HepG2 (cell line): Measurements from ENCODE around the gene SH3TC2. TPM values are rescaled to one million over a fixed set of nuclear protein-coding genes. Genes with fewer than 3 reads are reported as not detected.

Experiments used
- ATAC-seq: fragments of 200-7000 bp; cut with Tn5 transposase; 3 replicates; pipeline ENCODE4 v1.9.1; 2020; ENCODE audit warnings: mild to moderate bottlenecking, moderate library complexity
- BruUV-seq: library from RNA; stranded (reverse); fragments of 400-500 nt; replicated peaks from 2 replicates; lab custom pipeline; 2021; lab: Mats Ljungman, UMichigan
- CTCF ChIA-PET: fragments of 300-600 bp; formaldehyde crosslinking; extraction: SDS; loops from one replicate; lab custom pipeline; 2021; ENCODE audit warnings: low total read pairs, inconsistent platforms, low intra/inter-chr PET ratio; lab: Yijun Ruan, JAX
- POLR2A ChIA-PET: fragments of 350-600 bp; sonication (Branson Sonifier 250); formaldehyde crosslinking; loops from one replicate; lab custom pipeline; 2020; ENCODE audit warnings: antibody characterized with exemption, inconsistent platforms; lab: Yijun Ruan, JAX
- DNase-seq: peaks from one replicate; pipeline ENCODE4 v3.0.0-alpha.2; 2015; ENCODE audit warnings: low spot score
- FAIRE-seq: peaks from 3 replicates; lab custom pipeline; 2011; peaks lifted over from hg19 to GRCh38; lab: Jason Lieb, UNC
- H2AFZ ChIP-seq: one replicate; pipeline ENCODE4 v1.6.1; 2011; ENCODE audit warnings: low read length, inconsistent platforms
- H3K27ac ChIP-seq: fragments of 300-600 bp; 3 replicates; pipeline ENCODE4 v1.8.0; 2011; ENCODE audit warnings: mixed run types, mild to moderate bottlenecking, mixed read lengths, low read length, inconsistent platforms; ENCODE audit not compliant: insufficient read depth; ENCODE audit errors: extremely low read length
- H3K27me3 ChIP-seq, 2 experiments: fragments of 200-600 bp in 1 of 2; 2 replicates in 1 of 2; 3 replicates in 1 of 2; pipeline versions ENCODE4 v1.6.0 to v1.8.0; 2011; ENCODE audit warnings: low read length in 2 of 2, mild to moderate bottlenecking in 2 of 2, moderate library complexity in 2 of 2, inconsistent platforms in 1 of 2; ENCODE audit not compliant: insufficient read depth in 2 of 2, control insufficient read depth in 1 of 2
- H3K36me3 ChIP-seq, 2 experiments: fragments of 200-600 bp in 1 of 2; replicated peaks in 1 of 2; 2 replicates in 1 of 2; 3 replicates in 1 of 2; pipeline versions ENCODE4 v1.5.1 to v1.8.0; 2011; ENCODE audit warnings: low read length in 2 of 2, inconsistent platforms in 1 of 2; ENCODE audit not compliant: insufficient read depth in 2 of 2, control insufficient read depth in 1 of 2
- H3K4me1 ChIP-seq: 2 replicates; pipeline ENCODE4 v1.5.1; 2012; ENCODE audit warnings: low read length, inconsistent platforms; ENCODE audit not compliant: insufficient read depth
- H3K4me2 ChIP-seq: 2 replicates; pipeline ENCODE4 v1.6.0; 2011; ENCODE audit warnings: low read depth, low read length, inconsistent platforms
- H3K4me3 ChIP-seq, 3 experiments: fragments of 200-600 bp in 1 of 3; sonication (generic), shearing (Covaris generic) in 1 of 3; replicated peaks in 1 of 3; 2 replicates each; pipeline ENCODE4 v1.5.1; 2011 to 2016; ENCODE audit warnings: low read length in 3 of 3, inconsistent platforms in 2 of 3, low read depth in 2 of 3, mild to moderate bottlenecking in 2 of 3, control low read depth in 1 of 3, mixed read lengths in 1 of 3; ENCODE audit not compliant: insufficient read depth in 1 of 3
- H3K79me2 ChIP-seq: one replicate; pipeline ENCODE4 v1.6.1; 2011; ENCODE audit warnings: low read length, inconsistent platforms; ENCODE audit not compliant: insufficient read depth
- H3K9ac ChIP-seq: 2 replicates; pipeline ENCODE4 v1.6.0; 2011; ENCODE audit warnings: mild to moderate bottlenecking, low read depth, low read length, inconsistent platforms; ENCODE audit not compliant: insufficient read depth
- H3K9me3 ChIP-seq: 2 replicates; pipeline ENCODE4 v1.5.1; 2012; ENCODE audit warnings: mild to moderate bottlenecking, low read length
- H4K20me1 ChIP-seq: 2 replicates; pipeline ENCODE4 v1.6.0; 2011; ENCODE audit warnings: inconsistent platforms, mild to moderate bottlenecking, low read length, moderate library complexity; ENCODE audit not compliant: insufficient read depth
- MTF2 ChIP-seq: sonication (generic); formaldehyde crosslinking; IDR thresholded peaks from 2 replicates; pipeline ENCODE4 v1.5.0; 2020; ENCODE audit warnings: missing genetic modification reagents, borderline replicate concordance
- SOX13 ChIP-seq, 3 experiments: fragments of 450-650 bp in 1 of 3; sonication (generic) in 1 of 3; formaldehyde crosslinking in 1 of 3; IDR thresholded peaks in 2 of 3; conservative IDR thresholded peaks in 1 of 3; 2 replicates each; pipeline versions ENCODE4 v1.5.0 to v1.6.1; 2016 to 2020; ENCODE audit warnings: antibody characterized with exemption in 1 of 3, mild to moderate bottlenecking in 1 of 3, missing compliant biosample characterization in 1 of 3, missing genetic modification reagents in 1 of 3, moderate library complexity in 1 of 3
- SRSF9 ChIP-seq: fragments of 200-400 bp; formaldehyde crosslinking; IDR thresholded peaks from 2 replicates; pipeline ENCODE4 v1.6.1; 2018; ENCODE audit warnings: borderline replicate concordance, mild to moderate bottlenecking, low read depth, low read length; ENCODE audit not compliant: insufficient read depth, poor library complexity, severe bottlenecking
- ZFP37 ChIP-seq: sonication (generic); formaldehyde crosslinking; IDR thresholded peaks from 2 replicates; pipeline ENCODE4 v1.4.0; 2020; ENCODE audit warnings: missing genetic modification reagents, borderline replicate concordance
- ZNF720 ChIP-seq: sonication (generic); formaldehyde crosslinking; IDR thresholded peaks from 2 replicates; pipeline ENCODE4 v1.4.0; 2020; ENCODE audit warnings: missing genetic modification reagents
- ZNF790 ChIP-seq: sonication (generic); formaldehyde crosslinking; IDR thresholded peaks from 2 replicates; pipeline ENCODE4 v1.8.0; 2022; ENCODE audit warnings: missing genetic modification reagents, mild to moderate bottlenecking, borderline replicate concordance
- WGBS: methylation state at CpG from one replicate; pipeline ENCODE4 v1.1.6; 2017; ENCODE audit warnings: low lambda C conversion rate; 5-methylcytosine and 5-hydroxymethylcytosine counted together
- in situ Hi-C: cut with HindIII; loops from 2 replicates; pipeline ENCODE4 v1.10.0; 2017; ENCODE audit warnings: low pct_unique_long_range_greater_than_20kb; ENCODE audit not compliant: extremely low pct_ligation_motif_present
- intact Hi-C: fragments of 100-400 bp; cut with micrococcal nuclease; formaldehyde crosslinking; loops from one replicate; pipeline ENCODE4 v1.10.0; 2022; ENCODE audit not compliant: unreplicated experiment
- polyA plus RNA-seq, 8 experiments: library from polyadenylated mRNA; depleted of rRNA in 3 of 8; stranded (reverse) in 7 of 8; unstranded in 1 of 8; fragments of >200 nt; fragmentation: Illumina TruSeq in 4 of 8; extraction: Trizol in 4 of 8; gene quantifications; 2 replicates each; pipeline versions ENCODE4 v1.2.1 to v1.2.3, GENCODE V29; 2011 to 2016; ENCODE audit warnings: low read depth in 4 of 8, missing spikeins in 1 of 8, mixed read lengths in 1 of 8; ENCODE audit not compliant: insufficient read depth in 1 of 8
- total RNA-seq, 5 experiments: library from RNA; depleted of rRNA; stranded (reverse); fragments of >200 nt; fragmentation: Illumina TruSeq; extraction: Trizol; gene quantifications; 2 replicates each; pipeline ENCODE4 v1.2.3, GENCODE V29; 2016; ENCODE audit warnings: low read depth in 1 of 5
- TF ChIP-seq, protein P1 (sequence below): conservative IDR thresholded peaks from 2 replicates; pipeline ENCODE4 v1.6.1; 2018; ENCODE audit warnings: missing genetic modification reagents
- TF ChIP-seq, protein P2 (sequence below), 2 experiments: sonication (generic) in 1 of 2; formaldehyde crosslinking in 1 of 2; IDR thresholded peaks; 2 replicates each; pipeline versions ENCODE4 v1.4.0 to v1.6.1; 2016 to 2020; ENCODE audit warnings: borderline replicate concordance in 1 of 2, low read depth in 1 of 2, mild to moderate bottlenecking in 1 of 2, missing genetic modification reagents in 1 of 2

Gene SH3TC2
- total and polyA plus RNA-seq, 2 of the 13 experiments (the other 11 are each of a cell fraction or from before 2014, with no cell fraction given): 0.34 to 0.71 TPM

GRCh38 chr5:148980731-148981130 lies 82.1 kb downstream of the SH3TC2 start:
- BruUV-seq: no TSS peak
- CTCF ChIA-PET: no interaction called here

More at GRCh38 chr5:148980731-148981130, 82.1 kb downstream of the SH3TC2 start:
- no peak for FAIRE-seq
- H3K79me2 ChIP-seq: no peaks in the 10 kb centered on the region
- no peak overlapping the region for H3K4me2 ChIP-seq
- no peak overlapping the region for H3K4me3 ChIP-seq
- no peak overlapping the region for H2AFZ ChIP-seq
- POLR2A ChIA-PET: no interaction called here
- H3K4me1 ChIP-seq: no peaks in the 10 kb centered on the region
- no peak overlapping the region for H3K9ac ChIP-seq
- no peaks in the 10 kb centered on the region for H3K27me3 ChIP-seq
- H3K27ac ChIP-seq: no peak overlapping the region
- 74% methylated on average over 3 of the region's 3 CpGs for WGBS
- ATAC-seq: no peak
- intact Hi-C loops: no loop called here
- no peaks in the 10 kb centered on the region for H3K36me3 ChIP-seq
- H3K9me3 ChIP-seq: no peaks in the 10 kb centered on the region
- no peak for TF ChIP-seq ZNF720 (CRISPR knock-in tag)
- TF ChIP-seq ZNF790 (CRISPR knock-in tag): no peak
- no peak for TF ChIP-seq SRSF9
- TF ChIP-seq, protein P1, sequence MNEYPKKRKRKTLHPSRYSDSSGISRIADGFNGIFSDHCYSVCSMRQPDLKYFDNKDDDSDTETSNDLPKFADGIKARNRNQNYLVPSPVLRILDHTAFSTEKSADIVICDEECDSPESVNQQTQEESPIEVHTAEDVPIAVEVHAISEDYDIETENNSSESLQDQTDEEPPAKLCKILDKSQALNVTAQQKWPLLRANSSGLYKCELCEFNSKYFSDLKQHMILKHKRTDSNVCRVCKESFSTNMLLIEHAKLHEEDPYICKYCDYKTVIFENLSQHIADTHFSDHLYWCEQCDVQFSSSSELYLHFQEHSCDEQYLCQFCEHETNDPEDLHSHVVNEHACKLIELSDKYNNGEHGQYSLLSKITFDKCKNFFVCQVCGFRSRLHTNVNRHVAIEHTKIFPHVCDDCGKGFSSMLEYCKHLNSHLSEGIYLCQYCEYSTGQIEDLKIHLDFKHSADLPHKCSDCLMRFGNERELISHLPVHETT (CRISPR knock-in tag): no peak
- no peak for TF ChIP-seq ZFP37 (CRISPR knock-in tag)
- TF ChIP-seq, protein P2, sequence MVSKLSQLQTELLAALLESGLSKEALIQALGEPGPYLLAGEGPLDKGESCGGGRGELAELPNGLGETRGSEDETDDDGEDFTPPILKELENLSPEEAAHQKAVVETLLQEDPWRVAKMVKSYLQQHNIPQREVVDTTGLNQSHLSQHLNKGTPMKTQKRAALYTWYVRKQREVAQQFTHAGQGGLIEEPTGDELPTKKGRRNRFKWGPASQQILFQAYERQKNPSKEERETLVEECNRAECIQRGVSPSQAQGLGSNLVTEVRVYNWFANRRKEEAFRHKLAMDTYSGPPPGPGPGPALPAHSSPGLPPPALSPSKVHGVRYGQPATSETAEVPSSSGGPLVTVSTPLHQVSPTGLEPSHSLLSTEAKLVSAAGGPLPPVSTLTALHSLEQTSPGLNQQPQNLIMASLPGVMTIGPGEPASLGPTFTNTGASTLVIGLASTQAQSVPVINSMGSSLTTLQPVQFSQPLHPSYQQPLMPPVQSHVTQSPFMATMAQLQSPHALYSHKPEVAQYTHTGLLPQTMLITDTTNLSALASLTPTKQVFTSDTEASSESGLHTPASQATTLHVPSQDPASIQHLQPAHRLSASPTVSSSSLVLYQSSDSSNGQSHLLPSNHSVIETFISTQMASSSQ (IDR thresholded peaks at IDR 0.05; ENCODE audit: low read depth): no peak
- TF ChIP-seq, protein P2 (CRISPR knock-in tag; IDR thresholded peaks at IDR 0.05; ENCODE audit: borderline replicate concordance): no peak
- TF ChIP-seq SOX13 (IDR thresholded peaks at IDR 0.05): no peak
- TF ChIP-seq SOX13 (CRISPR knock-in tag; conservative IDR thresholded peaks at IDR 0.05 in 1 of 2, IDR thresholded peaks at IDR 0.05 in 1 of 2): no peak
- TF ChIP-seq MTF2 (CRISPR knock-in tag): no peak
- H4K20me1 ChIP-seq: no peaks in the 10 kb centered on the region
- in situ Hi-C loops: no loop called here
- DNase-seq: no peak
